GM12874 (cell line): ENCODE measurements around the gene MCCD1.

Source experiments
- CTCF ChIP-seq: IDR thresholded peaks from 2 replicates; pipeline ENCODE4 v1.5.1; 2011; ENCODE audit warnings: low read depth, mild to moderate bottlenecking, control low read depth, low read length, moderate library complexity; ENCODE audit not compliant: insufficient read depth

The MCCD1 gene

GRCh38 chr6:31510007-31510406, 18.8 kb upstream of the MCCD1 start:
- TF ChIP-seq CTCF: no peak

DNA sequence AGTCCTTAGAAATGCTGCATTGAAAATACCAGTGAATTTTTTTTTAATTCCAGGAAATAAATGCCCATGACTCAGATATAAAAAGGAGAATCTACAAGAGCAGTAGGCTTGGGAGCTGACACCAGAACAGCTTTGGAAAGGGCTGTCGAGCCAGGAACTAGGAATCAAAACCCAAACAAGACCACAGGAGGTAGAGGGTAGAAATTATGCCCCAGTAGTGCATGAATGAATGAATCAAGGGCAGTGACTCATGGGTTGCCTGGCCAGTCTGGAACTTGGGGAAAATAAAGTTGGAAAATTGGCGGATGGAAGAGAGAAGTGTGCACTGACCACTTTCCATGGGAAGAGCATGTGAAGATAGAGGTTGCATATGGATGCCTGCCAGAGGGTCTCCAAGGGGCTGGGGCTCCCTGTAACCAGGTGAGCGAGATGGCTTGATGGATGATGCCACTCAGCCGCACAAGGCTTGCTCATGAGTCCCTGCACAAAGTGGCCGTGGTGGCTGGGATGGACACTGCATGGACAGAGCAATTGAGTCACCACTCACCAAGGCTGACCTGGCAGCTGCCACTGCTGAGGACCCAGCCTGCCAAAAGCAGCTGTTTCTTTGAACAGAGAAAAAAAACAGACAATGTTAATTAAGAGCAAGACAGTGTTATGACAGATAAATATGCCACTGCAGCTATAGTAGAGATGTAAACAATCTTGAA, 15.2 kb upstream of the MCCD1 start:
- TF ChIP-seq CTCF: no peak

GRCh38 chr6:31521835-31522234, 6.9 kb upstream of the MCCD1 start:
- no peak for TF ChIP-seq CTCF

- TF ChIP-seq CTCF: no peak
Observed at GRCh38 chr6:31525553-31525931, 3.2 kb upstream of the MCCD1 start.

DNA sequence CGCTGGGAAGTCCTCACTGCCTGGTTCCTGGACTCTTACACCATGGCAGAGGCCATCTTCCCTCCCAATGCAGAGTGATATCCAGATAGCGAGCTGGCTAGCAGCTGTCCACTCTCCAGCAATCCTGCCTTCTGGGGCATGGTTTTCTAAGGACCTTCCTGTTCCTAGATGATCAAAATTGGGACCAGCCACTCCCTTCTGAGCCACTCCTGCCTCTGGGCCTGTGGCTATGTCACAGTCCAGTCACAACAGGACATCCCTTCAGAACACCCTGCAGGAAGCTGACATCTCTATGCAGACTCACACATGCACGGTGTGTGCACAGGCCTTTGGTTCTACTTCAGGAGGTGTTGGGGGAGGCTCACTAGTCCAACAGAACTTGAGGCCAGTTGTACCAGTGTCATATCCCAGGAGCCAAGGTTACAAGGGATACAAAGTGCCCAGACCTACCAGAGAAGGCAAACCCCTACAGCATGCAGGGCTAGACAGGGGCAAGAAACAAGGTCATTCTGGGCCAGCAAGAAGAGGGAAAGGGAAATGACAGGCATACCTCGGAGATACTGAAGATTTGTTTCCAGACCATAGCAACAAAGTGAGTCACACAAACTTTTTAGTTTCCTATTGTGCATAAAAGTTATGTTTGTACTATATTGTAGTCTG, 2.7 kb upstream of the MCCD1 start:
- TF ChIP-seq CTCF: no peak

- no peak for TF ChIP-seq CTCF
Observed at GRCh38 chr6:31528307-31528777, 420 bp upstream of the MCCD1 start.

- no peak for TF ChIP-seq CTCF
Observed at GRCh38 chr6:31529329-31530150, 778 bp downstream of the MCCD1 start.
